ENCODE data around the gene CPA1.

Gene CPA1

GRCh38 chr7:130356121-130356875, 24.0 kb upstream of the CPA1 start (continued):
- no peak for TF ChIP-seq ZNF488 (tag by site-specific recombination; IDR thresholded peaks at IDR 0.05)
- TF ChIP-seq ZSCAN18 (tag by site-specific recombination; IDR thresholded peaks at IDR 0.05): no peak
- TF ChIP-seq KLF1 (tag by site-specific recombination; IDR thresholded peaks at IDR 0.05): no peak
- TF ChIP-seq ZNF623 (tag by site-specific recombination; IDR thresholded peaks at IDR 0.05): no peak
- no peak for TF ChIP-seq ZNF530 (tag by site-specific recombination; IDR thresholded peaks at IDR 0.05; ENCODE audit: low read depth)
- TF ChIP-seq ZNF629 (tag by site-specific recombination; IDR thresholded peaks at IDR 0.05): peak; percentile 92
- TF ChIP-seq SALL2 (tag by site-specific recombination; IDR thresholded peaks at IDR 0.05; ENCODE audit: borderline replicate concordance): no peak
- no peak for TF ChIP-seq GLIS2 (tag by site-specific recombination; IDR thresholded peaks at IDR 0.05)
- peak; percentile 27; the same call in 1 of the 2 replicates for TF ChIP-seq IKZF3 (tag by site-specific recombination; IDR thresholded peaks at IDR 0.05)
- no peak for TF ChIP-seq ZNF114 (tag by site-specific recombination; IDR thresholded peaks at IDR 0.05)
- no peak for TF ChIP-seq ZBTB10 (tag by site-specific recombination; IDR thresholded peaks at IDR 0.05)
- TF ChIP-seq REPIN1 (tag by site-specific recombination; IDR thresholded peaks at IDR 0.05; ENCODE audit: low read depth): no peak
- no peak for TF ChIP-seq ZNF2 (tag by site-specific recombination; IDR thresholded peaks at IDR 0.05)
- no peak for TF ChIP-seq ZNF645 (tag by site-specific recombination; IDR thresholded peaks at IDR 0.05)
- TF ChIP-seq ZNF843 (tag by site-specific recombination; IDR thresholded peaks at IDR 0.05): peak; percentile 80
- TF ChIP-seq ZNF423 (tag by site-specific recombination; IDR thresholded peaks at IDR 0.05): no peak
- TF ChIP-seq ZSCAN23 (tag by site-specific recombination; IDR thresholded peaks at IDR 0.05): no peak; the same call in 1 of the 2 replicates
- no peak for TF ChIP-seq ZNF571 (tag by site-specific recombination; IDR thresholded peaks at IDR 0.05)
- peak; percentile 53; the same call in 1 of the 2 replicates for TF ChIP-seq SCRT1 (tag by site-specific recombination; IDR thresholded peaks at IDR 0.05; ENCODE audit: borderline replicate concordance)
- TF ChIP-seq SCRT2 (tag by site-specific recombination; IDR thresholded peaks at IDR 0.05): peak; percentile 84
- no peak for TF ChIP-seq ZNF580 (tag by site-specific recombination; IDR thresholded peaks at IDR 0.05)
- no peak for TF ChIP-seq CTCF (tag by site-specific recombination; IDR thresholded peaks at IDR 0.05)
- TF ChIP-seq ZNF501 (tag by site-specific recombination; IDR thresholded peaks at IDR 0.05): no peak
- TF ChIP-seq BCL11A (tag by site-specific recombination; IDR thresholded peaks at IDR 0.05; ENCODE audit: low read depth): no peak
- no peak for TF ChIP-seq ZNF433 (tag by site-specific recombination; IDR thresholded peaks at IDR 0.05; ENCODE audit: low read depth)
- TF ChIP-seq ZXDB (tag by site-specific recombination; IDR thresholded peaks at IDR 0.05): peak; percentile 86
- no peak for TF ChIP-seq ZBTB1 (tag by site-specific recombination; IDR thresholded peaks at IDR 0.05)
- no peak for TF ChIP-seq ZNF664 (tag by site-specific recombination; IDR thresholded peaks at IDR 0.05)
- no peak for TF ChIP-seq ZNF658 (tag by site-specific recombination; IDR thresholded peaks at IDR 0.05)
- TF ChIP-seq ZNF654 (tag by site-specific recombination; IDR thresholded peaks at IDR 0.05; ENCODE audit: low read depth): no peak
- TF ChIP-seq ZNF26 (tag by site-specific recombination; IDR thresholded peaks at IDR 0.05): no peak
- no peak for TF ChIP-seq ZNF76 (tag by site-specific recombination; IDR thresholded peaks at IDR 0.05; ENCODE audit: borderline replicate concordance, low read depth)

Measured in HEK293 (cell line).